ENCODE measurements around the gene GON4L.
"Not testable (repeated sequence)": the region's sequence is repeated elsewhere in the genome, so short reads cannot be mapped to it uniquely, and the experiment has no call there.

Gene GON4L

DNA sequence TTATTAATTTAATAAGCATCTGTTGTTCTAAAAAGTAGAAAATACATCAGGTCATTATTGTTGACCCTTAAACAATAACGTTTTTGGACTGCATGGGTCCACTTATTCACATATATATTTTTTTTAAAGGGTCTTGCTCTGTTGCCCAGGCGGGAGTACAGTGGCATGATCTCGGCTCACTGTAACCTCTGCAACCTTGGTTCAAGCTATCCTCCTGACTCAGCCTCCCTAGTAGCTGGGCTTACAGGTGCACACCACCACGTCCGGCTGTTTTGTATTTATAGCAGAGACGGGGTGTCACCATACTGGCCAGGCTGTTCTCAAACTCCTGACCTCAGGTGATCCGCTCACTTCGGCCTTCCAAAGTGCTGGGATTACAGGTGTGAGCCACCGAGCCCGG, 115.1 kb downstream of the GON4L start:
- DNase-seq: no peak

DNA sequence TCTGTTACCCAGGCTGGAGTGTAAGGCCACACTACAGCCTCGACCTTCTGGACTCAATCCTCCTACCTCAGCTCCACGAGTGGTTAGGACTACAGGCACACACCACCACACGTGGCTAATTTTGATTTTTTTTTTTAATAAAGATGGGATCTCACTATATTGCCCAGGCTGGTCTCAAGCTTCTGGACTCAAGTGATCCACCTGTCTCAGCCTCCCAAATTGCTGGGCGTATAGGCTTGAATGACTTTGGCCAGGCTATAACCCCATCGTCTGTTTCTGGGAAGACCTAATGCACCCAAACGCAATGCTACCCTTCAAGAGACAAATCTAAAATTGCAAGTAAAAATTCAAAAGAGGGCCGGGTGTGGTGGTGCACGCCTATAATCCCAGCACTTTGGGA, 116.0 kb downstream of the GON4L start:
- DNase-seq: no peak

GRCh38 chr1:155729031-155729898, 127.7 kb downstream of the GON4L start:
- peak; percentile 27 to 43 for DNase-seq

- DNase-seq: no peak
Measured at GRCh38 chr1:155725142-155725541, 131.9 kb downstream of the GON4L start.

GRCh38 chr1:155719703-155720102, 137.3 kb downstream of the GON4L start:
- no peak for DNase-seq

- not testable (repeated sequence) for DNase-seq
Measured at GRCh38 chr1:155718524-155719115, 138.4 kb downstream of the GON4L start.

- DNase-seq: no peak
Measured at GRCh38 chr1:155717041-155717440, 140.0 kb downstream of the GON4L start.

DNA sequence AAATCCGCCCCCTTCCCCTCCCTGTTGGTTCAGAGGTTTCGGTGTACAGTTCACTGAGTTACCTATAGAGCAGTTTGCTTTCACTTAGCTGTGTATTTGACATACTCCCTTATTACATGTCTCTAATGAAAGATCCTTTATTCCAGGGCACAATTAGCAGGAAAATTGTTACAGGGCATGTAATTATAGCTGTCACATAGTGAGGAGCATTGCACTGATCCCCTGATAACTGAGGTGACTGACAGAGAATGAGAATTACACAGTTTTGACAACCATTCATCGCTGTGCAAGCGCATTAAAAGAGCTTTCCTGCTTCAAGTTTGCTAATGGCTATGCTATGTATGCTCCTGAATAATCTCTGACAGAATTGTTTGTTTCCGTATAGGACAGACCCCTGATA, 141.2 kb downstream of the GON4L start:
- no peak for DNase-seq

GRCh38 chr1:155715056-155715455, 142.0 kb downstream of the GON4L start:
- DNase-seq: not testable (repeated sequence)

GRCh38 chr1:155713075-155713474, 143.9 kb downstream of the GON4L start:
- DNase-seq: no peak

DNA sequence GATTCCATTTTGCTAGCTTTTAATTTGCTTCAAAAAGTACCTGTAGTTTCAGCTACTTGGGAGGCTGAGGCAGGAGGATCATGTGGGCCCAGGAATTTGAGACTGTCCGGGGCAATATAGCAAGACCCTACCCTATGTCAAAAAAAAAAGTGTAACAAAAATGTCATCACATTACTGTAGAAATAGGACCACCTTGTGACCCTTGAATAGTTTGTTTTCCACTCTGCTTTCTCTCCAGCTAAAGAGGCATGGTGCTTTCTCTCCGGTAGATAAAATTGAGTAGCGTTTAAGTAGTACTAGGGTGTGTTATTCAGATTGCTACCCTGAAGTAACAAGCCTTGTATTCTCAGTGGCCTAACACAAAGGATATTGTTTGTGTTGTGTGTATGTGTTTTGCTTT, 144.4 kb downstream of the GON4L start:
- DNase-seq: peak in 1 of 2 donors; percentile 12

DNA sequence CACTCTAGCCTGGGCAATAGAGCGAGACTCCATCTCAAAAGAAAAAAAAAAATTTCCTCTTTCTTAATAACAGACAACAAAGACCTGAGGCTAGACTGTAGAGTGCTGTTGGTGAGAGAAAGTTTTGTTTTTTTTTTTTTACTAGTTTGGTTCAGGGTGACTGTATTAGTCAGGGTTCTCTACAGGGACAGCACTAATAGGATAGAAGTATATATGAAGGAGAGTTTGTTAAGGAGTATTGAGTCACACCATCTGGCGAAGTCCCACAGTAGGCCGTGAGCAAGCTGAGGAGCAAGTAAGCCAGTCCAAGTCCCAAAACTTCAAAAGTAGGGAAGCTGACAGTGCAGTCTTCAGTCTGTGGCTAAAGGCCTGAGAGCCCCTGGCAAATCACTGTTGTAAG, 145.6 kb downstream of the GON4L start:
- not testable (repeated sequence) for DNase-seq

- DNase-seq: no peak
Measured at GRCh38 chr1:155709391-155709790, 147.6 kb downstream of the GON4L start.

DNA sequence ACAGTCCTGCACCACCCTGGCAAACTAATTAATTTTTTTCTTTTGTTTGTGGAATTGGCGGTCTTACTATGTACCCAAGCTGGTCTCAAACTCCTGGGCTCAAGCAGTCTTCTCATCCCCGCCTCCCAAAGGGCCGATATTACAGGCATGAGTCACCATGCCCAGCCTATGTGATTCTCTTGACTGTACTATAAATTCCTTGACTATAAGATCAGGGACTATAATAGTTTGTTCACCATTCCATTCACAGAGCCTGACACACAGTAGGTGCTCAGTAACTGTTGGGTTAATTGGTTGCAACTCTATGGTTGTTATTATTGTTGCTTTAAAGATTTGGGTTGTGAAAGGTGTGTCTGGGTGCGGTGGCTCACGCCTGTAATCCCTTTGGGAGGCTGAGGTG, 150.9 kb downstream of the GON4L start:
- DNase-seq: no peak

- not testable (repeated sequence) for DNase-seq
Measured at GRCh38 chr1:155704414-155704813, 152.6 kb downstream of the GON4L start.

GRCh38 chr1:155703216-155703615, 153.8 kb downstream of the GON4L start:
- DNase-seq: no peak

DNA sequence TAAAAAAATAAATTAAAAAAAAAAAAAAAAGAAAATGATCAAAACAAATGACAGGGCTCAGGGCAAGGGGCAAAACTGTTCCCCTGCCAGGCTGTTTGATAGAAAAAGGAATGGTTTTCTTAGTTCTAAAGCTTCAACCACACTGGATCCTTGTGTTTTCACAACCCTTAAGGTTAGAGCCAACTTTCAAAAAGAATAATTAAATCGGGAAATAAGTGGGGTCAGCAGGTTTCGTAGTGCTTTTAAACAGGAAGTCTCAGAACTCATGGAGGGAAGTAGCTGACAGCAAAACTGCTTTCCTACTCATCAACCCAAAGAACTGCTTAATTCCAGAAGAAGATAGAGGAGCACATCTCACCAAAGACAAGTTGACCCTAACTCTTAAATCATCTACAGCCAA, 155.3 kb downstream of the GON4L start:
- not testable (repeated sequence) for DNase-seq

Data from CD4-positive, alpha-beta T cell treated with Interleukin-1 beta for 1 hour (primary cell).